Adrenal gland (tissue), 12 donors: ENCODE results near the gene LRRC10. TPM values are rescaled to one million over a fixed set of nuclear protein-coding genes. Genes with fewer than 3 reads are reported as not detected.

Experiments used
- DNase-seq, 7 donors: peaks; one replicate each; pipeline ENCODE4 v3.0.0-alpha.2; 2019 to 2020
- H3K27ac ChIP-seq, 5 donors: fragments of 200-600 bp; sonication (generic) in 4 of 5; 1 replicate in 3 of 5; 2 replicates in 2 of 5; pipeline versions ENCODE4 v1.5.1 to v1.8.0; 2016 to 2020; ENCODE audit warnings: mild to moderate bottlenecking in 1 of 5
- H3K27me3 ChIP-seq: fragments of 200-600 bp; 2 replicates; pipeline ENCODE4 v1.8.0; 2021
- H3K36me3 ChIP-seq, 2 donors: fragments of 200-600 bp; replicated peaks in 1 of 2; 1 replicate in 1 of 2; 2 replicates in 1 of 2; pipeline versions ENCODE4 v1.5.1 to v1.8.0; 2018 to 2022
- H3K4me1 ChIP-seq, 2 donors: fragments of 200-600 bp; replicated peaks in 1 of 2; 1 replicate in 1 of 2; 2 replicates in 1 of 2; pipeline versions ENCODE4 v1.5.1 to v1.8.0; 2018 to 2021
- H3K4me3 ChIP-seq, 4 donors: fragments of 200-600 bp; sonication (generic) in 3 of 4; one replicate each; pipeline ENCODE4 v1.5.1; 2016 to 2018
- H3K9me3 ChIP-seq, 3 donors: fragments of 200-600 bp; sonication (generic) in 1 of 3; replicated peaks in 1 of 3; 1 replicate in 2 of 3; 2 replicates in 1 of 3; pipeline versions ENCODE4 v1.5.1 to v1.8.0; 2016 to 2021
- CTCF ChIP-seq, 6 experiments: fragments of 450-650 bp in 4 of 6; fragments of 200-600 bp in 2 of 6; sonication (generic) in 1 of 6; IDR thresholded peaks; 1 replicate in 5 of 6; 2 replicates in 1 of 6; pipeline versions ENCODE4 v1.5.1 to v1.8.0; 2016 to 2021; ENCODE audit warnings: antibody characterized with exemption in 6 of 6, mild to moderate bottlenecking in 2 of 6, moderate library complexity in 1 of 6
- POLR2A ChIP-seq, 2 donors: fragments of 450-650 bp; IDR thresholded peaks; one replicate each; pipeline ENCODE4 v1.6.1; 2017; ENCODE audit warnings: antibody characterized with exemption in 2 of 2, mild to moderate bottlenecking in 2 of 2, moderate library complexity in 1 of 2
- WGBS, 4 donors: extraction: QIAGEN DNeasy Blood & Tissue Kit in 2 of 4; methylation state at CpG; one replicate each; pipeline versions ENCODE4 v1.1.5 to v1.1.7; 2013 to 2017; 5-methylcytosine and 5-hydroxymethylcytosine counted together
- intact Hi-C, 2 donors: fragments of 100-400 bp; cut with DNase I; formaldehyde crosslinking; loops; one replicate each; pipeline versions ENCODE4 v1.14.1 to v1.15.0; 2022 to 2023
- polyA plus RNA-seq, 3 donors: library from polyadenylated mRNA; stranded (reverse); fragments of 200-250 nt in 2 of 3; fragments of 350-450 nt in 1 of 3; fragmentation: Illumina TruSeq in 1 of 3; extraction: RNeasy Lipid Tissue Mini Kit (QIAGEN cat#74804) in 1 of 3; gene quantifications; one replicate each; pipeline ENCODE4 v1.2.3, GENCODE V29; 2013 to 2014
- total RNA-seq, 9 donors: library from RNA; depleted of rRNA in 4 of 9; stranded (reverse); fragments of >200 nt in 4 of 9; fragments of 120-200 nt in 1 of 9; fragmentation: NEBNext Ultra II Directional in 1 of 9; extraction: Animal tissue kit (Norgen Biotek cat#: 25700) in 1 of 9; gene quantifications; one replicate each; pipeline versions ENCODE4 v1.1.0 to v1.2.4, GENCODE V29; 2013 to 2023
- donor health status: healthy with polysubstance abuse.
- donor health status: Bipolar disorder and iron deficiency.
- donor health status: DM: yes; HTN: yes; CAD: no.
- donor health status: DM: no; HTN: no; CAD: no.
- donor health status: DM: no; HTN: no; CAD: no.
- donor health status: DM: yes; HTN: yes; CAD: no.

LRRC10 gene
- total and polyA plus RNA-seq, 12 donors, result not detected

- intact Hi-C loops, result loop anchor here in 1 of 2 donors (5.0 kb wide), 1 partner anchor 103 kb away; no protein-coding TSS in a partner anchor
- H3K9me3 ChIP-seq, result no peaks in the 10 kb centered on the region
- DNase-seq, result peak; percentile 43 to 85 (median 57)
- TF ChIP-seq POLR2A (IDR thresholded peaks at IDR 0.05) (no peak), CTCF (IDR thresholded peaks at IDR 0.05) (peak; percentile 70 to 85 (median 80))
- WGBS, 4 donors, result 42 to 51% (median 46%) methylated on average over 6 of the region's 6 CpGs
- H3K4me3 ChIP-seq, result no peak overlapping the region
- no peak overlapping the region for H3K27ac ChIP-seq
- H3K27me3 ChIP-seq, result no peaks in the 10 kb centered on the region
- peaks cover 0 to 40% of the 10 kb centered on the region in 2 donors for H3K36me3 ChIP-seq
- no peaks in the 10 kb centered on the region for H3K4me1 ChIP-seq
These were observed 39.9 kb downstream of the LRRC10 start for GRCh38 chr12:69570545-69571399.

GRCh38 chr12:69570000-69570516 is 40.6 kb downstream of the LRRC10 start:
- Histone ChIP-seq H3K4me1 (no peaks in the 10 kb centered on the region), H3K27me3 (no peaks in the 10 kb centered on the region), H3K4me3 (no peak overlapping the region), H3K27ac (no peak overlapping the region), H3K9me3 (no peaks in the 10 kb centered on the region), H3K36me3 (peaks cover 0 to 36% of the 10 kb centered on the region in 2 donors)
- no peak for DNase-seq
- WGBS, 4 donors, result 93 to 94% (median 93%) methylated on average over 10 of the region's 10 CpGs
- intact Hi-C loops, result loop anchor here in 1 of 2 donors (5.0 kb wide), 1 partner anchor 103 kb away; no protein-coding TSS in a partner anchor
- no peak for TF ChIP-seq POLR2A (IDR thresholded peaks at IDR 0.05)
- no peak for TF ChIP-seq CTCF (IDR thresholded peaks at IDR 0.05)

- 31 to 45% (median 39%) methylated on average over 4 of the region's 4 CpGs for WGBS, 4 donors
- Histone ChIP-seq H3K27me3 (no peaks in the 10 kb centered on the region), H3K27ac (no peak overlapping the region), H3K9me3 (no peaks in the 10 kb centered on the region), H3K4me3 (no peak overlapping the region), H3K36me3 (peaks cover 0 to 28% of the 10 kb centered on the region in 2 donors), H3K4me1 (no peaks in the 10 kb centered on the region)
- no peak for TF ChIP-seq POLR2A (IDR thresholded peaks at IDR 0.05)
- TF ChIP-seq CTCF (IDR thresholded peaks at IDR 0.05), result no peak
- intact Hi-C loops, result no loop called here
- DNase-seq, result no peak
These were observed 41.5 kb downstream of the LRRC10 start for GRCh38 chr12:69569236-69569635.

GRCh38 chr12:69566603-69567002 is 44.1 kb downstream of the LRRC10 start:
- H3K36me3 ChIP-seq, result peaks cover 0 to 6% of the 10 kb centered on the region in 2 donors
- no peak overlapping the region for H3K27ac ChIP-seq
- TF ChIP-seq CTCF (IDR thresholded peaks at IDR 0.05), result no peak
- TF ChIP-seq POLR2A (IDR thresholded peaks at IDR 0.05), result no peak
- H3K4me3 ChIP-seq, result no peak overlapping the region
- H3K4me1 ChIP-seq, result no peaks in the 10 kb centered on the region
- H3K9me3 ChIP-seq, result no peaks in the 10 kb centered on the region
- WGBS, 4 donors, result 79 to 90% (median 89%) methylated on average over 3 of the region's 3 CpGs
- H3K27me3 ChIP-seq, result no peaks in the 10 kb centered on the region
- DNase-seq, result no peak
- intact Hi-C loops, result no loop called here
